Mucosa of rectum (tissue), 2 donors: ENCODE data around the gene PSD4.
A peak's percentile ranks its signal among the peaks of the same experiment; 100 is the strongest.

Experiments
- H3K27ac ChIP-seq, 2 donors: one replicate each; pipeline ENCODE4 v1.7.0; 2013; ENCODE audit warnings: inconsistent platforms in 2 of 2, low read depth in 2 of 2, low read length in 2 of 2
- H3K27me3 ChIP-seq, 2 donors: one replicate each; pipeline ENCODE4 v1.7.0; 2013; ENCODE audit warnings: low read length in 2 of 2; ENCODE audit not compliant: control insufficient read depth in 2 of 2, insufficient read depth in 2 of 2
- H3K36me3 ChIP-seq, 2 donors: one replicate each; pipeline ENCODE4 v1.7.0; 2013; ENCODE audit warnings: low read length in 2 of 2; ENCODE audit not compliant: control insufficient read depth in 2 of 2, insufficient read depth in 2 of 2
- H3K4me1 ChIP-seq, 2 donors: one replicate each; pipeline ENCODE4 v1.7.0; 2013; ENCODE audit warnings: low read length in 2 of 2, mild to moderate bottlenecking in 1 of 2; ENCODE audit not compliant: control insufficient read depth in 2 of 2, insufficient read depth in 2 of 2
- H3K4me3 ChIP-seq, 2 donors: one replicate each; pipeline ENCODE4 v1.7.0; 2013; ENCODE audit warnings: low read length in 2 of 2
- H3K9ac ChIP-seq, 2 donors: one replicate each; pipeline ENCODE4 v1.7.0; 2013; ENCODE audit warnings: low read length in 2 of 2, low read depth in 1 of 2, mild to moderate bottlenecking in 1 of 2
- H3K9me3 ChIP-seq, 2 donors: one replicate each; pipeline ENCODE4 v1.7.0; 2013; ENCODE audit warnings: low read length in 2 of 2; ENCODE audit not compliant: control insufficient read depth in 2 of 2
- donor health status: healthy.
- donor health status: Normal muscosa, but diverticular disease.

PSD4 gene

GRCh38 chr2:113216891-113217454 lies 43.2 kb downstream of the PSD4 start:
- Histone ChIP-seq H3K27ac (peak overlapping the region; percentile 85 to 88), H3K27me3 (no peaks in the 10 kb centered on the region), H3K36me3 (no peaks in the 10 kb centered on the region), H3K9me3 (no peaks in the 10 kb centered on the region), H3K4me1 (peaks cover 35 to 36% of the 10 kb centered on the region in 2 donors), H3K4me3 (no peak overlapping the region), H3K9ac (no peak overlapping the region)

- peak overlapping the region in 1 of 2 donors; percentile 19 for H3K4me3 ChIP-seq
Observed at GRCh38 chr2:113217455-113218282, 43.9 kb downstream of the PSD4 start.

GRCh38 chr2:113218283-113219091 lies 44.7 kb downstream of the PSD4 start:
- Histone ChIP-seq H3K4me1 (peaks cover 33 to 35% of the 10 kb centered on the region in 2 donors), H3K4me3 (peak overlapping the region; percentile 4 to 19), H3K9ac (peak overlapping the region; percentile 17 to 54), H3K27me3 (no peaks in the 10 kb centered on the region), H3K9me3 (no peaks in the 10 kb centered on the region), H3K27ac (peak overlapping the region; percentile 85 to 88), H3K36me3 (no peaks in the 10 kb centered on the region)

More at GRCh38 chr2:113217455-113218282, 43.9 kb downstream of the PSD4 start:
- Histone ChIP-seq H3K27ac (peak overlapping the region; percentile 85 to 88), H3K27me3 (no peaks in the 10 kb centered on the region), H3K9ac (peak overlapping the region; percentile 32 to 54), H3K9me3 (no peaks in the 10 kb centered on the region), H3K36me3 (no peaks in the 10 kb centered on the region), H3K4me1 (peaks cover 33 to 35% of the 10 kb centered on the region in 2 donors)

- Histone ChIP-seq H3K9me3 (no peaks in the 10 kb centered on the region), H3K27me3 (no peaks in the 10 kb centered on the region), H3K4me1 (peaks cover 33 to 35% of the 10 kb centered on the region in 2 donors), H3K36me3 (no peaks in the 10 kb centered on the region), H3K4me3 (peak overlapping the region in 1 of 2 donors; percentile 4), H3K9ac (peak overlapping the region; percentile 13 to 17), H3K27ac (peak overlapping the region; percentile 72 to 88)
Observed at GRCh38 chr2:113219092-113219441, 45.3 kb downstream of the PSD4 start.

DNA sequence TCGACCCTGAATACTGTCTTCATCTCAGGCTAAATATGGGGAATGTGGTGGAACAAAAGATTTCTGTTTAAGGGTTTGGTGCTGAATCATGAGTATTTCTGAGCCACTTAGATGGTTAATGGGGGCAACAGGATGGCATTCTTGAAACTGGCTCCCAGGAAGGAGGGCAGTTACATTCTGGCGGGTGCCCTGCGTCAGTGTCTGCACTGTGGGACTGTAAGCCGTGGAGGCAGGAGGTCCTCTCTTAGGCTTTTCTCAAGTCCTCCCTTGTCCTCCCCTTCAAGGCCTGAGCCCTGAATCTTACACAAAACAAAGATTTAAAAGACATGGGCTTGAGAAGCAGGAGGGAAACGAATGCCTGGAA lies 45.7 kb downstream of the PSD4 start:
- peak overlapping the region; percentile 72 to 88 for H3K27ac ChIP-seq
- peaks cover 33 to 35% of the 10 kb centered on the region in 2 donors for H3K4me1 ChIP-seq
- H3K4me3 ChIP-seq: peak overlapping the region in 1 of 2 donors; percentile 26
- H3K36me3 ChIP-seq: no peaks in the 10 kb centered on the region
- H3K27me3 ChIP-seq: no peaks in the 10 kb centered on the region
- peak overlapping the region; percentile 13 to 32 for H3K9ac ChIP-seq
- no peaks in the 10 kb centered on the region for H3K9me3 ChIP-seq

- H3K4me1 ChIP-seq: peaks cover 33 to 35% of the 10 kb centered on the region in 2 donors
- H3K27me3 ChIP-seq: no peaks in the 10 kb centered on the region
- peak overlapping the region; percentile 13 to 32 for H3K9ac ChIP-seq
- peak overlapping the region; percentile 31 to 48 for H3K4me3 ChIP-seq
- H3K9me3 ChIP-seq: no peaks in the 10 kb centered on the region
- no peaks in the 10 kb centered on the region for H3K36me3 ChIP-seq
- peak overlapping the region; percentile 72 to 88 for H3K27ac ChIP-seq
Observed at GRCh38 chr2:113219889-113220641, 46.3 kb downstream of the PSD4 start.

- Histone ChIP-seq H3K9me3 (no peaks in the 10 kb centered on the region), H3K4me1 (peaks cover 33 to 35% of the 10 kb centered on the region in 2 donors), H3K27ac (peak overlapping the region in 1 of 2 donors; percentile 58), H3K36me3 (no peaks in the 10 kb centered on the region), H3K4me3 (no peak overlapping the region), H3K27me3 (no peaks in the 10 kb centered on the region), H3K9ac (peak overlapping the region in 1 of 2 donors; percentile 12)
Observed at GRCh38 chr2:113220970-113221708, 47.4 kb downstream of the PSD4 start.

- no peaks in the 10 kb centered on the region for H3K27me3 ChIP-seq
- H3K9me3 ChIP-seq: no peaks in the 10 kb centered on the region
- peaks cover 33 to 35% of the 10 kb centered on the region in 2 donors for H3K4me1 ChIP-seq
- no peak overlapping the region for H3K9ac ChIP-seq
- H3K27ac ChIP-seq: no peak overlapping the region
- no peak overlapping the region for H3K4me3 ChIP-seq
- H3K36me3 ChIP-seq: no peaks in the 10 kb centered on the region
Observed at GRCh38 chr2:113221846-113222245, 48.1 kb downstream of the PSD4 start.

GRCh38 chr2:113223813-113224212 lies 50.0 kb downstream of the PSD4 start:
- H3K4me1 ChIP-seq: peaks cover 17% of the 10 kb centered on the region in 2 donors
- no peaks in the 10 kb centered on the region for H3K27me3 ChIP-seq
- H3K36me3 ChIP-seq: no peaks in the 10 kb centered on the region
- no peak overlapping the region for H3K9ac ChIP-seq
- H3K4me3 ChIP-seq: no peak overlapping the region
- H3K27ac ChIP-seq: no peak overlapping the region
- H3K9me3 ChIP-seq: no peaks in the 10 kb centered on the region
